ENCODE results near the gene IL11RA. TPM values are rescaled to one million over a fixed set of nuclear protein-coding genes. Genes with fewer than 3 reads are reported as not detected.

Gene IL11RA
- total and polyA plus RNA-seq, 7 donors, result 1.4 to 110 (median 67.3) TPM

DNA sequence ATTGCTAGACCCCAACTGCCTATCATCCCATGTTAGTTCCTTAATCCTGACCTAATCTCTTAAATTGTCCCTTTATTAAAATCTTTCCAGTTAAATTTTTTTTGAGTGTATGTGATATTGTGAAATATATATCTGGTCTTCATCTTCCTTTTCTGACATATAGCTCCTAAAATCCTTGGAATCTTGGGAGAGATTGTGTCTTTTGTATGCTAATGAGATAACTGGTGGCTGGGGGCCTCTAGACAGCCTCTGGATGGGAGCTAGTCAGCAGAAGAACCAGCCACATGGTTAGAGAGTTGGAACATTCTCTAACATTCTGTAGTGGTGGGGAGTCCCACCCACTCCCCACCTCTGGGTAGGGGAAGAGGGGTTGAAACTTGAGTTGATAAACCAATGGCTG is 42.8 kb downstream of the IL11RA start:
- H3K9me3 ChIP-seq, result no peaks in the 10 kb centered on the region
- TF ChIP-seq, protein P1, sequence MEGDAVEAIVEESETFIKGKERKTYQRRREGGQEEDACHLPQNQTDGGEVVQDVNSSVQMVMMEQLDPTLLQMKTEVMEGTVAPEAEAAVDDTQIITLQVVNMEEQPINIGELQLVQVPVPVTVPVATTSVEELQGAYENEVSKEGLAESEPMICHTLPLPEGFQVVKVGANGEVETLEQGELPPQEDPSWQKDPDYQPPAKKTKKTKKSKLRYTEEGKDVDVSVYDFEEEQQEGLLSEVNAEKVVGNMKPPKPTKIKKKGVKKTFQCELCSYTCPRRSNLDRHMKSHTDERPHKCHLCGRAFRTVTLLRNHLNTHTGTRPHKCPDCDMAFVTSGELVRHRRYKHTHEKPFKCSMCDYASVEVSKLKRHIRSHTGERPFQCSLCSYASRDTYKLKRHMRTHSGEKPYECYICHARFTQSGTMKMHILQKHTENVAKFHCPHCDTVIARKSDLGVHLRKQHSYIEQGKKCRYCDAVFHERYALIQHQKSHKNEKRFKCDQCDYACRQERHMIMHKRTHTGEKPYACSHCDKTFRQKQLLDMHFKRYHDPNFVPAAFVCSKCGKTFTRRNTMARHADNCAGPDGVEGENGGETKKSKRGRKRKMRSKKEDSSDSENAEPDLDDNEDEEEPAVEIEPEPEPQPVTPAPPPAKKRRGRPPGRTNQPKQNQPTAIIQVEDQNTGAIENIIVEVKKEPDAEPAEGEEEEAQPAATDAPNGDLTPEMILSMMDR (IDR thresholded peaks at IDR 0.05), result no peak
- no peak for TF ChIP-seq EP300 (IDR thresholded peaks at IDR 0.05)
- no peak for TF ChIP-seq POLR2AphosphoS5 (IDR thresholded peaks at IDR 0.05)
- TF ChIP-seq POLR2A (IDR thresholded peaks at IDR 0.05), result no peak
- intact Hi-C loops (cut with DNase I), result no loop called here

DNA sequence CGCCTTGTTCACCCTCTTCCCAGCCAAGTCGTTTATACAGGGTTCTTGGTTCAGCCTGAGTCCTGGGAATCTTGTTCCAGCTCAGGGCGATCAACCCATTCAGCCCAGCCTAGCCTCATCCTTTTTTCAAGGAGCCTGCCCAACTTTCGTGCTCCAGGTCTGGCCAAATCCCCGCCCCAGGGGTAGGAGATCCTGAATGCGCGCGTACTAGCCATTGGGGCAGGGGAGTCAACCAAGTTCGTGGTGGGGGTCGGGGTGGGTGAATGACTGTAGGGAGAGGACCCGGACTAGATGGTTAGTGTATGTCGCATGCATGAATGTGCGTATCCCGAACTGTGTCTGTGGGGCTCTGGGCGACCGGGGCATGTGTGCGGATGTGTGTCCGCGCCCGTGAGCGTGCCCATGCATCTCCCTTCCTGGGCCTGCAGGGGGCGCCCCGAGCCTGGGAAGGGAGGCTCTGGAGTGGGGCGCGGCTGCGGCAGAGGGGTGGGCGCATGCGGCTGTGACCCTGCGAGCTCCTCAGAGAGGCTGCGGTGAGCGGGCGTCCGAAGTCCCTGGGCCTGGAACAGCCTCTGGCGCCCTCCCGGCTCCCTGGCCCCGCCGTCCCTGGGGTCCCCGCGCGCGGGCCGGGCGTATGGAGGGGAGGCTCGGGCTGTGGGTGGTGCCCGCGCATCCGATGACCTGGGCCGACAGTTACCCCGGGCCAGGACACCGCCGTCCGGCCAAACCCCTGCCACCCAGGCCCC is 49.2 kb downstream of the IL11RA start:
- H3K9me3 ChIP-seq, result no peaks in the 10 kb centered on the region
- H3K27me3 ChIP-seq, result no peaks in the 10 kb centered on the region
- WGBS, 2 donors, result 9 to 10% methylated on average over 52 of the region's 52 CpGs
- intact Hi-C loops (cut with DNase I), result loop anchor here (2.0 to 5.0 kb wide), 4 partner anchors 36 to 286 kb away; partner anchors contain the start of genes DNAJB5 and GALT
- H3K27ac ChIP-seq, result peak overlapping the region; percentile 78 to 86 (median 80)
- H3K4me1 ChIP-seq, result peaks cover 0 to 11% (median 5%) of the 10 kb centered on the region in 4 donors
- peak in 1 of 4 donors; percentile 49 for TF ChIP-seq POLR2AphosphoS5 (IDR thresholded peaks at IDR 0.05)
- TF ChIP-seq, protein P1 (IDR thresholded peaks at IDR 0.05), result peak; percentile 80 to 94 (median 86)
- no peak for TF ChIP-seq POLR2A (IDR thresholded peaks at IDR 0.05)
- H3K36me3 ChIP-seq, result no peaks in the 10 kb centered on the region
- H3K4me3 ChIP-seq, result peak overlapping the region; percentile 56 to 72 (median 62)
- peak; percentile 89 for DNase-seq

More for the DNA sequence above, 42.8 kb downstream of the IL11RA start:
- Histone ChIP-seq H3K4me1 (no peaks in the 10 kb centered on the region), H3K4me3 (no peak overlapping the region), H3K27ac (no peak overlapping the region), H3K36me3 (no peaks in the 10 kb centered on the region), H3K27me3 (no peaks in the 10 kb centered on the region)
- peak; percentile 9 for DNase-seq

DNA sequence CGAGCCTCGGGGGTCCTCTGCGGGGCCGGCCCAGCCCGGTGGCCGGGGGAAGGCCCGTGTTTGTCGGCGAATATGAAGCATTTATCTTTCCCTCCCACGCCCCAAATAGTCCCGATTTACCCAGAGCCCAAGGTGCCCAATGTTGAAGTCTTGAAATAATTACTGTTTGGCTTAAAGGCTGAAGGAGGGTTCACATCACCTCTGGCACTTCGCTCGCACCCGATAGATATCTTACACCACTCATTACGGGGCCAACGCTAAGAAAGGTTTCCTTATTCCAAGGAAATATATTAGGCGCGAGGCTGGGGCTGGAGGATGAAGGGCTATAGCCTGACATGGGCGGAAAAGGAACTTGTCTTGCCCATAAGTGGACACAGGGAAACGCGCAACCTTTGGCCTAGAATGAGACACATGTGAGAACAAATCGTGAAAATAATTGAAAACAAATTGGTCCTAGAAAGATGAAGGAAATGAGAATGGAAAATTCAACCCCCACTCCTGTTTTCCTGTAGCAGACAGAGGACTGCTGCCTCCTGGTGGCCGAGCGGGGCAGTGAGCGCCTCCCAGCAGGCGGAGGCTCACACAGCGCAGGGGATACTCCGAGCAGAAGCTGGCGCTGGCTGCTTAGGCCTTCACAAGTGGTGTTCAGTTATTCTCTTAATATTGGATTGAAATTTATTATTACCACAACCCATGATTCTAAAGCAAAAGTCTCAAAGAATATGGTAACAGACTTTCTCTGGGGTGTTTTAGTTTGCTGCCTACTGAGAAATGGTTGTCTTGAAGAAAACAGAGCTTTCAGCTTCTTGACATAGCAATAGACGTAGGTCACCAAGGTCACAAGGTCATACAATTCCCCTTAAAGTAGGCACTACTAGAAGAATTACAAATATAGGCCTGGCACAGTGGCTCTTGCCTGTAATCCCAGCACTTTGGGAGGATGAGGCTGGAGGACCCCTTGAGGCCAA is 50.1 kb downstream of the IL11RA start:
- no peaks in the 10 kb centered on the region for H3K9me3 ChIP-seq
- intact Hi-C loops (cut with DNase I), result loop anchor here (2.0 to 5.0 kb wide), 5 partner anchors 37 to 285 kb away; partner anchors contain the start of genes DNAJB5, GALT and RPP25L
- WGBS, 2 donors, result 3% methylated on average over 30 of the region's 30 CpGs
- H3K36me3 ChIP-seq, result no peaks in the 10 kb centered on the region
- TF ChIP-seq POLR2AphosphoS5 (IDR thresholded peaks at IDR 0.05) (peak in 2 of 4 donors; percentile 27 to 31), EP300 (IDR thresholded peaks at IDR 0.05) (no peak), POLR2A (IDR thresholded peaks at IDR 0.05) (no peak)
- TF ChIP-seq, protein P1 (IDR thresholded peaks at IDR 0.05), result peak; percentile 90 to 98 (median 95)
- peaks cover 0 to 11% (median 5%) of the 10 kb centered on the region in 4 donors for H3K4me1 ChIP-seq
- no peaks in the 10 kb centered on the region for H3K27me3 ChIP-seq
- H3K27ac ChIP-seq, result peak overlapping the region; percentile 78 to 86 (median 80)
- peak overlapping the region; percentile 56 to 72 (median 62) for H3K4me3 ChIP-seq
- DNase-seq, result peak; percentile 93

DNA sequence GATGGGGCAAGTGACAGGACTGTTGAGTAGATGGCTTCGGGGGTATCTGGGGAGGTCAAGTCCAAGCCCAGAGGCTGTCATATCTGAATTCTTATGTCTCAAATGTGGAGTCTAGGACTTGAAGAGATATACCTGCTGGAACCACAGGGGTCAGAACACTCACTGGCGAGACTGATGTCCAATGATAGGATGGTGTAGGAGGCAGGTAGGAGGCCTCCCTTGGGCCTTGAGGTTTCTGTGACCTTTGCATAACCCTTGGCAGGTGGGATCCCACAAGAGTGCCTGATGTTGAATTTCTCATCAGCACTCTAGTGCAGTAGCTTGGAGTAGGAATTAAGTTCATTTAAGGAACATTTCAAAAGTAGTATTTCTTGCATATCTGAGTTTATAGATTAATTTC is 55.1 kb downstream of the IL11RA start:
- Histone ChIP-seq H3K27me3 (no peaks in the 10 kb centered on the region), H3K9me3 (no peaks in the 10 kb centered on the region), H3K36me3 (no peaks in the 10 kb centered on the region), H3K27ac (no peak overlapping the region), H3K4me3 (no peak overlapping the region), H3K4me1 (no peaks in the 10 kb centered on the region)
- TF ChIP-seq POLR2A (IDR thresholded peaks at IDR 0.05) (no peak), EP300 (IDR thresholded peaks at IDR 0.05) (no peak), POLR2AphosphoS5 (IDR thresholded peaks at IDR 0.05) (no peak)
- TF ChIP-seq, protein P1 (IDR thresholded peaks at IDR 0.05), result no peak
- DNase-seq, result no peak
- intact Hi-C loops (cut with DNase I), result no loop called here
- WGBS, 2 donors, result 86 to 90% methylated on average over 2 of the region's 2 CpGs

Data from sigmoid colon (tissue), 7 donors.